Lung (tissue), 12 donors: Measurements from ENCODE around the gene AMOTL2. TPM values are rescaled to one million over a fixed set of nuclear protein-coding genes. Genes with fewer than 3 reads are reported as not detected.
A peak's percentile ranks its signal among the peaks of the same experiment; 100 is the strongest.

Experiments
- ATAC-seq: fragments of 200-7000 bp; cut with Tn5 transposase; one replicate; pipeline ENCODE4 v1.9.1; 2020; ENCODE audit warnings: moderate number of reproducible peaks; ENCODE audit not compliant: insufficient read depth, low FRiP score
- DNase-seq, 3 donors: peaks; one replicate each; pipeline ENCODE4 v3.0.0-alpha.2; 2013 to 2017
- H3K27ac ChIP-seq, 2 donors: one replicate each; pipeline ENCODE4 v1.5.1; 2013; ENCODE audit warnings: mild to moderate bottlenecking in 2 of 2, moderate library complexity in 2 of 2, control low read depth in 1 of 2, inconsistent platforms in 1 of 2, low read depth in 1 of 2, low read length in 1 of 2
- H3K27me3 ChIP-seq, 3 donors: one replicate each; pipeline ENCODE4 v1.5.1; 2013; ENCODE audit warnings: low read length in 2 of 3; ENCODE audit not compliant: control insufficient read depth in 3 of 3, insufficient read depth in 3 of 3
- H3K36me3 ChIP-seq, 4 donors: one replicate each; pipeline ENCODE4 v1.5.1; 2013; ENCODE audit warnings: low read length in 4 of 4, mild to moderate bottlenecking in 1 of 4, moderate library complexity in 1 of 4; ENCODE audit not compliant: control insufficient read depth in 4 of 4, insufficient read depth in 4 of 4
- H3K4me1 ChIP-seq, 5 donors: one replicate each; pipeline ENCODE4 v1.5.1; 2013; ENCODE audit warnings: low read length in 5 of 5, mild to moderate bottlenecking in 2 of 5, moderate library complexity in 1 of 5; ENCODE audit not compliant: control insufficient read depth in 5 of 5, insufficient read depth in 5 of 5
- H3K4me3 ChIP-seq: one replicate; pipeline ENCODE4 v1.5.1; 2013; ENCODE audit warnings: mild to moderate bottlenecking, control low read depth, moderate library complexity
- H3K9ac ChIP-seq, 2 donors: one replicate each; pipeline ENCODE4 v1.5.1; 2013; ENCODE audit warnings: low read length in 2 of 2, control low read depth in 1 of 2; ENCODE audit not compliant: insufficient read depth in 1 of 2
- H3K9me3 ChIP-seq, 4 donors: one replicate each; pipeline ENCODE4 v1.5.1; 2013; ENCODE audit warnings: low read length in 3 of 4, mild to moderate bottlenecking in 1 of 4, moderate library complexity in 1 of 4; ENCODE audit not compliant: control insufficient read depth in 4 of 4, insufficient read depth in 3 of 4
- CTCF ChIP-seq: IDR thresholded peaks from 2 replicates; pipeline ENCODE4 v1.5.1; 2012; ENCODE audit warnings: mild to moderate bottlenecking; ENCODE audit errors: control extremely low read depth, extremely low read depth
- WGBS, 2 donors: extraction: QIAGEN DNeasy Blood & Tissue Kit; methylation state at CpG; one replicate each; pipeline ENCODE4 v1.1.7; 2013; 5-methylcytosine and 5-hydroxymethylcytosine counted together
- polyA plus RNA-seq, 2 donors: library from polyadenylated mRNA; stranded (reverse); fragments of 200-250 nt; gene quantifications; one replicate each; pipeline ENCODE4 v1.2.1, GENCODE V29; 2013
- total RNA-seq, 2 donors: library from RNA; depleted of rRNA in 1 of 2; stranded (reverse); fragments of >200 nt in 1 of 2; gene quantifications; one replicate each; pipeline ENCODE4 v1.2.1, GENCODE V29; 2014 to 2021
- donor health status: control.
- donor health status: control.
- donor health status: Bipolar disorder and iron deficiency.
- donor health status: healthy.
- donor health status: DM: yes; HTN: yes; CAD: no.

The AMOTL2 gene
- total and polyA plus RNA-seq, 4 donors = 27.4 to 129 (median 75.9) TPM

DNA sequence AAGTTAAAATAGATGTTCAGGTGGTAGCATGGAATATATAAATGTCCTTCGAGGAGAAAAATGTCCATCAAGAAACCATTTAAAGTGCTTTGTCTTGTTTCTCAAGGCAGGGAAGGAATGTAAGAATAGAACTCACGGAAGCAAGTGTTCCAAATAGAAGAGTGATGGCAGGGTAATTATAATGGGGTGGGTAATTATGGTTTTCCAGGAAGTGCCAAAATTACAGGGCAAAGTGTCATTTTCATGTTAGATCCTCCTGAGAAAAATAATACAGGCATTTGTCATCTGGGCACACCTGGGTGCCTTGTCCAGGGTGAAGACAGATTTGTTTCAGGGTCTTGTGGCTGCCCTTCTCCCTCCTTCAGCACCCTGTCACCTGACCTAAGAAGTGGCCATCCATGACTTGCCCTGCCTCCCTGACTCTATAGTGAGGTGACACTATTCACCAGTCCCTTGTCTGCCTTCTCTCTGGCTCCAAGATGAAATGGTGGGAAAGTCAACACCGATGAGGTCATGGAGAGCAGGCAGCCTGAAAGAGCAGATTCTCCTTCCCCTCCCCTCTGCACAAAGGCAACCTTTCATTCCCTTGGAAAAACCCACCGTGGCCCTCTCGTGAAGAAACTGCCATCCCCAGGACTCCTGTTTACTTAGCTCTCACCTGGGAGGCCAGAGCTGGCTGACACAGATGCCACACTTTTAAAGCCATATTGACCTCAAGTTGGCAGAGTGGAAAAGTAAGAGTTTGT is 45.1 kb upstream of the AMOTL2 start:
- Histone ChIP-seq H3K27me3 (no peaks in the 10 kb centered on the region), H3K4me1 (peaks cover 0 to 10% (median 0%) of the 10 kb centered on the region in 5 donors), H3K9ac (no peak overlapping the region), H3K27ac (no peak overlapping the region), H3K36me3 (no peaks in the 10 kb centered on the region), H3K4me3 (no peak overlapping the region), H3K9me3 (no peaks in the 10 kb centered on the region)
- ATAC-seq = no peak
- WGBS, 2 donors = 65 to 83% methylated on average over 5 of the region's 5 CpGs
- peak; percentile 40 to 68 (median 62) for DNase-seq
- TF ChIP-seq CTCF = no peak

- Histone ChIP-seq H3K36me3 (no peaks in the 10 kb centered on the region), H3K27ac (no peak overlapping the region), H3K9me3 (no peaks in the 10 kb centered on the region), H3K9ac (no peak overlapping the region), H3K4me1 (peaks cover 0 to 11% (median 0%) of the 10 kb centered on the region in 5 donors), H3K4me3 (no peak overlapping the region), H3K27me3 (peaks cover 0 to 26% (median 0%) of the 10 kb centered on the region in 3 donors)
- TF ChIP-seq CTCF = no peak
- WGBS, 2 donors = 82% methylated on average over 1 of the region's 1 CpG
- no peak for ATAC-seq
- DNase-seq = no peak
Observed at GRCh38 chr3:134409041-134409440, 34.8 kb upstream of the AMOTL2 start.

DNA sequence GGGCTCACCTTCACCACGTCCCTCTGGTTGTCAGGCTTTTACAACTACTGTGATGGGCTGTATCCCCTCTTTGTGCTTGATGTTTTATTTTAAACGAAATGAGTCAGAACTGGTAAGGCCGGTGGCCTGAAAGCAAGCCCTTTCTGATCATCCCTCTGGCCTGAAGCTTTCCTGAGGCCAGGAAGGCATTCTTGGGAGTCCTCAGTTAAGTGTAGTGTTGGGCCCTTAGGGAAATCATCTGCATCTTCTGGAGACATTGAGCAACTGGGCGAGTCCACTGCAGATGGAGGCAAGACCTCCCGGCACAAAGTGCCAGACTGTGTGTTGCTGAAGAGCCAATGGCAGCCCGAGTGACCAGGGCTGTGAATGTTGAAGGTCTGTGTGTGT is 33.0 kb upstream of the AMOTL2 start:
- peaks cover 0 to 26% (median 0%) of the 10 kb centered on the region in 3 donors for H3K27me3 ChIP-seq
- no peak for TF ChIP-seq CTCF
- ATAC-seq = no peak
- peaks cover 0 to 11% (median 0%) of the 10 kb centered on the region in 5 donors for H3K4me1 ChIP-seq
- no peak overlapping the region for H3K4me3 ChIP-seq
- 82 to 86% methylated on average over 6 of the region's 6 CpGs for WGBS, 2 donors
- DNase-seq = no peak
- H3K27ac ChIP-seq = no peak overlapping the region
- no peaks in the 10 kb centered on the region for H3K36me3 ChIP-seq
- no peak overlapping the region for H3K9ac ChIP-seq
- H3K9me3 ChIP-seq = peaks cover 0 to 4% (median 1%) of the 10 kb centered on the region in 4 donors
